HG03045 (cell line): Measurements from ENCODE around the gene PPP2R5B.

Experiments
- ATAC-seq: cut with Tn5 transposase; IDR thresholded peaks from one replicate; pipeline ENCODE4 v1.9.1; 2021; ENCODE audit warnings: mild to moderate bottlenecking, moderate library complexity; ENCODE audit not compliant: unreplicated experiment

The PPP2R5B gene

GRCh38 chr11:64888729-64889511 is 35.6 kb upstream of the PPP2R5B start:
- no peak for ATAC-seq

GRCh38 chr11:64890522-64890939 is 34.0 kb upstream of the PPP2R5B start:
- no peak for ATAC-seq

GRCh38 chr11:64891215-64891848 is 33.2 kb upstream of the PPP2R5B start:
- ATAC-seq, result no peak

- ATAC-seq, result no peak
Measured at GRCh38 chr11:64891880-64892279, 32.6 kb upstream of the PPP2R5B start.

GRCh38 chr11:64892411-64892831 is 32.1 kb upstream of the PPP2R5B start:
- ATAC-seq, result no peak

- no peak for ATAC-seq
Measured at GRCh38 chr11:64892838-64893193, 31.7 kb upstream of the PPP2R5B start.

GRCh38 chr11:64893194-64894069 is 31.1 kb upstream of the PPP2R5B start:
- ATAC-seq, result no peak

- no peak for ATAC-seq
Measured at GRCh38 chr11:64894070-64894811, 30.2 kb upstream of the PPP2R5B start.

GRCh38 chr11:64894812-64895452 is 29.6 kb upstream of the PPP2R5B start:
- no peak for ATAC-seq

GRCh38 chr11:64896448-64897022 is 28.0 kb upstream of the PPP2R5B start:
- no peak for ATAC-seq

GRCh38 chr11:64897381-64898075 is 27.0 kb upstream of the PPP2R5B start:
- no peak for ATAC-seq

- no peak for ATAC-seq
Measured at GRCh38 chr11:64898076-64898445, 26.4 kb upstream of the PPP2R5B start.

GRCh38 chr11:64898541-64898940 is 25.9 kb upstream of the PPP2R5B start:
- no peak for ATAC-seq

- no peak for ATAC-seq
Measured at GRCh38 chr11:64900263-64900678, 24.2 kb upstream of the PPP2R5B start.

- no peak for ATAC-seq
Measured at GRCh38 chr11:64900774-64901173, 23.7 kb upstream of the PPP2R5B start.

GRCh38 chr11:64902102-64902900 is 22.2 kb upstream of the PPP2R5B start:
- no peak for ATAC-seq

GRCh38 chr11:64903291-64903833 is 21.1 kb upstream of the PPP2R5B start:
- ATAC-seq, result no peak
